GM19043 (cell line): ENCODE data around the gene PCBP3.
"Not testable (repeated sequence)": the region's sequence is repeated elsewhere in the genome, so short reads cannot be mapped to it uniquely, and the experiment has no call there.

Experiments used
- ATAC-seq: cut with Tn5 transposase; IDR thresholded peaks from one replicate; pipeline ENCODE4 v1.9.1; 2021; ENCODE audit warnings: low read depth; ENCODE audit not compliant: unreplicated experiment

PCBP3 gene

DNA sequence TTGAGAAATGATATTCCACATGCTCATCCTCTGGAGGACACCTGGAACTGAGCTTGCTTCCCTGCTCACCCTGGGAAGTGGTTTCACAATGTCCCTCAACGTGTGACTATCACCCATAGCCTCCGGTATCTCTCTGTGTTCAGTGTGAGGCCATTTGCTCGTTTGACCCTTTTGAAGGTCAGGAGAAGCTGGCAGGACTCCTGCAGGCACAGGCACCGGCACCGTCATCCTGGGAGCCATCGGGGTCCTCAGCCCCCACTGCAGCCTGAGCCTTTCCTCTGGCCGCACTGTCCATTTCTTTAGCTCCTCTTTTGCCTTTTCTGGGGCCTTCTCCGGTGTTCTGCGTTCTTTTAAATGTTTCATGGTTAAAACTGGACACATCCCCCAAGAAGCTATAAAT is 178.5 kb downstream of the PCBP3 start:
- ATAC-seq: no peak

DNA sequence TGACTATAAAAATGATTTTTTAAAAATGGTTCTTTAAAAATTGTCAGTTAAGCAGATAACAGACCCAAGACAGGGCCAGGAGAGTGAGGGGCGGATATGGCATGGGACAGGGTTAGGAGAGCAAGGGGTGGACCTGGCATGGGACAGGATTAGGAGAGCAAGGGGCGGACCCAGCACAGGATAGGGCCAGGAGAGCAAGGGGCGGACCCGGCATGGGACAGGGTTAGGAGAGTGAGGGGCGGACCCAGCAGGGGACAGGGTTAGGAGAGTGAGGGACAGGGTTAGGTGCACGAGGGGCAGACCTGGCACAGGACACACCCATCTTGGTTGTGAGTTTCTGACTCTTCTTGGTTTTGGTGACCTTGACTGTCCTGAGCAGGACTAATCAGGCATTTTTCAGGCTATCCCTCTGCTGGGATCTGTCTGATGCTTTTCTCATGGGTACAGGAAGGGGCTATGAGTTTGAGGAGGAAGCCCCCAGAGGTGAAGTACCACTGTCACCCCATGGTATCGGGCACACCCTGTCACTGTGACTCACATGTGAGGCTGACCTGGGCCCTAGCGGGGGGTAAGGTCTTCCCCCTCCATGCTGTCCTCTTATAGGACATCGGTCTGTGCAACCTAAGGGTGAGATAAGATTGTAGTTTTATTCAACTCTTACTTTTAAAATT is 179.0 kb downstream of the PCBP3 start:
- no peak for ATAC-seq

GRCh38 chr21:45823100-45823681 is 179.7 kb downstream of the PCBP3 start:
- no peak for ATAC-seq

DNA sequence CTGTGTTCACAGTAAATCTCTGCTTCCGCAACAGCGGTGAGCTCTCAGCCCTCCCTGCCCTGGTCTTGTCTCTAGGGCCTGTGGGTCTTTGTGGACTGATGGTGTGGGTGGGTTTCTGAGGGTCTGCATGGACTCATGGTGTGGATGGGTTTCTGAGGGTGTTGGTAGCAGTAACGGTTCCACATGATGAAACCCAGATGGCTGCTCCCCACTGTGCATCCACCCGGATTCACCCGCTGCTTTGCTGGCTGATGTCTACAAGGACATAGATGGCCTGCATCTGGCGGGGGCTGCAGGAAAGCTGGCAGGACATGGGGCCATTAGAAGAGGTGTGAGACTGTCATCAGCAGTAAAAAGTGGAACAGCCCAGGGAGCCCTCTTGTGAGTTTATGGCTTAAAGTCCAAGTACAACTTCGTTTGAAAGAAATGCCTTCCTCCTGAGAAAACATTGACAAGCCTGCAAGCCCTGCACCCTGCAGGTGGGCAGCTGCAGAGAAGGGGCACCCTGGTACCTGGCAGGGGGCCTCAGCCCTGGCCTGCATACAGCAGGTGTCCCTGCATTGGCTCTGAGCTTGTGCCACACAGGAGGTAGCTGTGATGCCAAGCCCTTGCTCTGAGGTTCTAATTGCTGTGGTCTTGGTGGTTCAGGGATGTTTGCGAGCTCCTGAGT is 181.2 kb downstream of the PCBP3 start:
- no peak for ATAC-seq

DNA sequence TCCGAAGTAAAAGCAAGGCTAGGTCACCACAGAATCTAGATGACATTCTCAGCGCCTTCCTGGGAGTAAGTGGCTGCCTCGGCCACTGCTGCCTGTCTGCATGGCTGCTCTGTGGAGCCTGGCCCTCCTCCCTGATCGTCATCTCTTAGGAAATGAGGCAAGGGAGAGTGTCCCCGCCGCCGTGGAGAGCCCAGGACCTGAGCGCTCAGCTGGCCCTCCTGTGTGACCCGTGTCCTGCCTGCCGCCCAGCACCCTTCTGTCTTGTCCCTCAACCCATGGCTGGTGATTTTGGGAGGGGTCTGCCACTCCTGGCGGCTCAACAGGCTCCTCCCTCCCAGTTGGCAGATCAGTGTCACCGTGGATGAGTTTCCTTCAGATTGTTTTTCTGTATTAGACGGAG is 181.7 kb downstream of the PCBP3 start:
- no peak for ATAC-seq

GRCh38 chr21:45826676-45827301 is 183.3 kb downstream of the PCBP3 start:
- ATAC-seq: no peak

GRCh38 chr21:45827302-45827692 is 183.8 kb downstream of the PCBP3 start:
- no peak for ATAC-seq

GRCh38 chr21:45827881-45828579 is 184.5 kb downstream of the PCBP3 start:
- no peak for ATAC-seq

DNA sequence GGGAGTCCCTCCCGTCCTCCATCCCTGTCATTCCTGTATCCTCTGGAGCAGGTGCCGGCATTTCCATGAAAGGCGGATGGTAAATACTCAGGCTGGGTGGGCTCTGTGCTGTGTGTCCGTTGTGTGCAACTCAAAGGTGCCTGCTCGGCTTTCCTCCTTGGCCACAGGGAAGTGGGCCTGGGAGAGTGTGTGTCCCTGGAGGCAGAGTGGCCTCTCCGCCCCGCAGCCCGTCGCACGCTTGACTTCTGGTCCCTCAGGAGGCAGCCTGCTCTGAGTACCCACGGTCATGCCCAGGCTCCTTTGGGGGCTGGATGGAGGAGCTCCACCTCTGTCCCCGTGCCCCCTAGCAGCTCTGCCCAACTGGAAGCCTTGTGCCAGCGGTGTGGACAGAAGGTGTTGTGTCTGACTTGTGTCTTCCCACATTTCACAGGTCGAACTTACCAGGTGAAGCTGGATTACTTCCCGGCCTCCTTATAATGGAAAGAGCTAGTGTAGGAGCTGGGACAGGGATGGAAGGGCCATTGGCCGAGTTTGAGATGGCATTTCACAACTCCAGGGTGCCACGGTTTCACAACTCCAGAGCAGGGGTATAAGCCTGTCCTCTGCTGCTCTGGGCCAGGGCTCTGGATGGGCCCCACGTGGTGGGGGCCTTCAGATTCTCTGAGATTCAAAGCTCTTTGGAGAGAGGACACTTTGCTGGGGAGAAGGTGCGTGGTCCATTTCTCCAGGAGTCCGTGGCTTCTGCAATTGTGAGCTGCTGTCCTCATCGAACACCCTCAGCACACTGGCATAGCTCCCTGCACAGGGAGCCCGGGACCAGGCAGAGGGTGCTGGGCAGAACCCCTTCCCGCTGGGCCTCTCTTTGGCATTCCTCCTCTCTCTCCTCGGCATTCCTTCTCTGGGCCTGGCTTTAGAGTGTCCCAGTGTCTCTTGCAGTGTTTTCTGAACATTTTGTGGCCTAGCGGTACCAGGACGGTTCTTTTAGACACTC is 185.3 kb downstream of the PCBP3 start:
- no peak for ATAC-seq

- ATAC-seq: no peak
These were observed 186.1 kb downstream of the PCBP3 start for GRCh38 chr21:45829668-45830067.

DNA sequence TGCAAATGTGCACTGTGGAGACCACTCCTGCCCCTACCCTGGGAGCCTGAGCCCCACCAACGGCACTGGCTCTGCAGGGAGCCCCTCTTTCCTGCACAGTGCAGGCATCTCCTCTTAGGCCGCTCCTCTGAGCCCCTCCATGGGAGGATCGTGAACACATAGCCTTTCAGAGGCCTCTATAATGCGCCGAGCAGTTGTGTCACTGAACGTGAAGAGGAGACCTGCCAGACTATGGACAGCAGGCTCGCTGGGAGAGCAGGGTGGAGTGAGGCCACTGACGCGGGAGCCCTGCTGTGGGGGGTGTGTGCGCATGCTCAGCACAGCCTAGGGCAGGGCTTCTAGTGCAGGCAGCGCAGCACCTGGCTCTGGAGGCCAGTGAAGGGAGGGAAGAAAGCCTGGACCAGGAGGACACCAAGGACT is 186.7 kb downstream of the PCBP3 start:
- ATAC-seq: no peak

- ATAC-seq: no peak
These were observed 187.3 kb downstream of the PCBP3 start for GRCh38 chr21:45830720-45831366.

- no peak for ATAC-seq
These were observed 188.6 kb downstream of the PCBP3 start for GRCh38 chr21:45831991-45832740.

DNA sequence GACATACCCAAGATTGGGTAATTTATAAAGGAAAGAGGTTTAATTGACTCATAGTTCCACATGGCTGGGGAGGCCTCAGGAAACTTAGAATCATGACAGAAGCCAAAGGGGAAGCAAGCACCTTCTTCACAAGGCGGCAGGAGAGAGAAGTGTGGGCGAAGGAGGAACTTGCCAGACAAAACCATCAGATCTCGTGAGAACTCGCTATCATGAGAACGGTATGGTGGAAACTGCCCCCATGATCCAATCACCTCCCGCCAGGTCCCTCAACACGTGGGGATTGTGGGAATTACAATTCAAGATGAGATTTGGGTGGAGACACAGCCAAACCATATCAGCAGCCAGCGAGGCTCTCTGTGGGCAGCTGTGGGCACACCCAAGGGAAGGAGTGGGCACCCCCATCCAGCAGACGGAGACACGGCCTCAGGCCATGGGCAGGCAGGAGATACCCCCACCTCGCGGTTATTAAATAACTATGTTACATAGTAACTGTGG is 189.3 kb downstream of the PCBP3 start:
- ATAC-seq: not testable (repeated sequence)

DNA sequence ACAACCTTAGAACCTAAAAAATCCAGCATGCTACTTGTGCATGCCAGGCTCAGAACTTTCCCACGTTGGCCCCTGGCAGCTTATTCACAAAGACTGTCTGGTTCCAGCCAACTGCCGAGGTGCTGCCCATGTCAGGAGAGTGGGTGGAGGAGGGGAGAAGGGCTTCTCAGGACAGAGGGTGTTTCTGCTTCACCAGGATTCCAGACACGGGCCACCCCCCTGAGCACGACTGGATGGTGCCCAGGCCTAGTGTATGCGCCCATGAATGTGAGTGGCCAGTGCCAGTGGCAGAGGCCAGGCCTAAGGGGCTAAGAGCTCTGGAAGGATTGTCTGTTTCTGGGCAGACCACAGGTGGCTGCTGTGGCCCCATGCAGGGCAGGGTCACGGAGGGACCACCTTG is 189.9 kb downstream of the PCBP3 start:
- no peak for ATAC-seq

DNA sequence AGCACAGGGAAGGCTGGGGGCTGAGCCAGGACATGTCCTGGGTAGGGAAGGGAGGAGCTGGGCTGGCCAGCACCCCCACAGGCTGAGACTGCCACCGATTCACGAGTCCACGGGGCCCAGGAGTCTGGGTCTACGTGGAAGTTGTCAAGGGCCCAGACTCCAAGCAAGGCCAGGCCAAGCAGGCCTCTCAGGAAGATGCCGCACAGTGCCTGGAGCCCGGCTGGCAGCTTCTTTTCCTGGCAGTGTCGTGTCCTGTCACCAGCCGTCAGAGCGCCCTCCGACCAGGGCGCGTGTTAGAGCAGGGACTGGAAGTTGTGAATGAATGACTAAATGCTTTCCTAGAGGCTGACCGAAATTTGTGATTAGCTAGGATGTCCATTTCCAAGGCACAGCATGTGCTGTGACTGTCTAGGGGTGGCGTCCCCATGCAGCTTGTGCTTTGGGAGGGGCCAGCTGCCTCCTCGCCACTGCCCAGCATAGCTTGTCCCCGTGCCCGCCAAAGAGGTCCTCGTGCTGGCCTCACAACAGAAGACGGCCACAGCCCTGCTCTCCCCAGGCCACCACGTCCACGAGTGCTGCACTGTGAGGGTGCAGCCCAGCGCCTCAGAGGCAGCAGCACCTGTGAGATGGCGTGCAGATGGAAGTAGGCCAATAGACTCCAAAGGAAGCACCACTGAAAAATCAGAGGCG is 190.6 kb downstream of the PCBP3 start:
- ATAC-seq: no peak

DNA sequence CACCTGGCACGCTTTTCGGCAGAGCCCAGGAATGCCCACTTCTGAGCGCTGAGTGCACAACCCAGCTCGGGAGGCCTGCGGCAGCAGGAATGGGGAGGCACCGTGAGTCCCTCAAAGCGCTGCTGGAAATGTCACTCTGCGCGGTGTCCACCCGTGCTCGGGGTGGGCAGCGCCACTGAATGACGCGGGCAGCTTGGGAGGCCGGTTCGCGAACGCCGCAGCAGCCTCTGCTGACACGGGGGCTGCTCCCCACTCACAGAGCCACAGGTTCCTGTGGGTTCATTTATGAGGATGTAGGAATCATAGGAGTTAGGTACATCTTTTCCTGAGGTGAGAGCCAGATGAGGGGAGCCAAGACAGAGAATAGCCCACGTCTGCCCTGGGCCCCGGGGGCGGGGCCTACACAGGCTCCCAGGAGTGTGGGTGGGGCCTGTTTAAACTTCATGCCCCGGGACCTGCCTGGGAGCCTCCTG is 191.3 kb downstream of the PCBP3 start:
- ATAC-seq: no peak
